H9 (cell line): ENCODE data around the gene CENPP. TPM values are rescaled to one million over a fixed set of nuclear protein-coding genes. Genes with fewer than 3 reads are reported as not detected.

Experiments
- DNase-seq: peaks from one replicate; pipeline ENCODE4 v3.0.0-alpha.2; 2017
- H2AFZ ChIP-seq: one replicate; pipeline ENCODE4 v1.6.1; 2013; ENCODE audit warnings: mild to moderate bottlenecking, low read length, control low read depth, moderate library complexity
- H2AK5ac ChIP-seq: 2 replicates; pipeline ENCODE4 v1.6.1; 2013; ENCODE audit warnings: low read length, control low read depth, mixed read lengths; ENCODE audit not compliant: insufficient read length
- H2BK120ac ChIP-seq: one replicate; pipeline ENCODE4 v1.6.1; 2013; ENCODE audit warnings: low read depth, mild to moderate bottlenecking, low read length, control low read depth, inconsistent platforms; ENCODE audit not compliant: poor library complexity, severe bottlenecking
- H2BK12ac ChIP-seq: 2 replicates; pipeline ENCODE4 v1.6.1; 2013; ENCODE audit warnings: low read length, control low read depth, mixed read lengths, low read depth; ENCODE audit not compliant: insufficient read length
- H2BK15ac ChIP-seq: 2 replicates; pipeline ENCODE4 v1.6.1; 2013; ENCODE audit warnings: low read depth, low read length, control low read depth
- H2BK20ac ChIP-seq: one replicate; pipeline ENCODE4 v1.6.1; 2013; ENCODE audit warnings: low read depth, mild to moderate bottlenecking, low read length, control low read depth, inconsistent platforms; ENCODE audit not compliant: poor library complexity, severe bottlenecking
- H2BK5ac ChIP-seq: 2 replicates; pipeline ENCODE4 v1.6.1; 2013; ENCODE audit warnings: low read length, control low read depth, mixed read lengths; ENCODE audit not compliant: insufficient read length
- H3K14ac ChIP-seq: 2 replicates; pipeline ENCODE4 v1.6.1; 2013; ENCODE audit warnings: low read length, control low read depth; ENCODE audit not compliant: insufficient read depth
- H3K18ac ChIP-seq: 2 replicates; pipeline ENCODE4 v1.6.1; 2013; ENCODE audit warnings: low read depth, mild to moderate bottlenecking, mixed read lengths, low read length, control low read depth; ENCODE audit not compliant: insufficient read length
- H3K23ac ChIP-seq: 2 replicates; pipeline ENCODE4 v1.6.1; 2013; ENCODE audit warnings: low read length, control low read depth, mixed read lengths, low read depth; ENCODE audit not compliant: insufficient read length
- H3K23me2 ChIP-seq: 2 replicates; pipeline ENCODE4 v1.6.1; 2013; ENCODE audit warnings: low read depth, mild to moderate bottlenecking, mixed read lengths, low read length, control low read depth; ENCODE audit not compliant: insufficient read length, poor library complexity, severe bottlenecking
- H3K27ac ChIP-seq: 2 replicates; pipeline ENCODE4 v1.5.1; 2013; ENCODE audit warnings: low read length, control low read depth, mixed read lengths, low read depth; ENCODE audit not compliant: insufficient read length
- H3K27me3 ChIP-seq: 2 replicates; pipeline ENCODE4 v1.6.1; 2013; ENCODE audit warnings: low read length, control low read depth, inconsistent platforms; ENCODE audit not compliant: insufficient read depth
- H3K4ac ChIP-seq: 2 replicates; pipeline ENCODE4 v1.6.1; 2013; ENCODE audit warnings: low read depth, mild to moderate bottlenecking, control low read depth, inconsistent platforms, low read length, moderate library complexity
- H3K4me1 ChIP-seq: 2 replicates; pipeline ENCODE4 v1.6.1; 2013; ENCODE audit warnings: low read length, control low read depth, inconsistent platforms; ENCODE audit not compliant: insufficient read depth
- H3K4me2 ChIP-seq: 2 replicates; pipeline ENCODE4 v1.6.1; 2013; ENCODE audit warnings: low read length, control low read depth, mixed read lengths; ENCODE audit not compliant: insufficient read length, insufficient read depth
- H3K56ac ChIP-seq: 2 replicates; pipeline ENCODE4 v1.6.1; 2013; ENCODE audit warnings: low read depth, mild to moderate bottlenecking, mixed read lengths, low read length, control low read depth; ENCODE audit not compliant: insufficient read length
- H3K79me1 ChIP-seq: 2 replicates; pipeline ENCODE4 v1.6.1; 2013; ENCODE audit warnings: low read depth, mild to moderate bottlenecking, moderate library complexity, low read length, control low read depth, inconsistent platforms; ENCODE audit not compliant: insufficient read depth, poor library complexity, severe bottlenecking
- H3K79me2 ChIP-seq: 2 replicates; pipeline ENCODE4 v1.6.1; 2013; ENCODE audit warnings: low read length, control low read depth, inconsistent platforms; ENCODE audit not compliant: insufficient read depth
- H3K9ac ChIP-seq: 2 replicates; pipeline ENCODE4 v1.6.1; 2013; ENCODE audit warnings: low read length, control low read depth, mixed read lengths; ENCODE audit not compliant: insufficient read length; ENCODE audit errors: extremely low read depth
- H3K9me3 ChIP-seq: one replicate; pipeline ENCODE4 v1.6.1; 2013; ENCODE audit warnings: low read depth, low read length, inconsistent platforms; ENCODE audit not compliant: control insufficient read depth
- H3T11ph ChIP-seq: one replicate; pipeline ENCODE4 v1.6.1; 2013; ENCODE audit warnings: mild to moderate bottlenecking, low read length, control low read depth, inconsistent platforms
- H4K20me1 ChIP-seq: one replicate; pipeline ENCODE4 v1.6.1; 2013; ENCODE audit not compliant: control insufficient read depth, insufficient read length, insufficient read depth
- H4K5ac ChIP-seq: 2 replicates; pipeline ENCODE4 v1.6.1; 2013; ENCODE audit warnings: low read depth, mild to moderate bottlenecking, mixed read lengths, low read length, control low read depth; ENCODE audit not compliant: insufficient read length
- H4K8ac ChIP-seq: replicated peaks from 2 replicates; pipeline ENCODE4 v1.6.1; 2013; ENCODE audit warnings: low read length, control low read depth, mixed read lengths, low read depth; ENCODE audit not compliant: insufficient read length
- H4K91ac ChIP-seq: 2 replicates; pipeline ENCODE4 v1.6.1; 2013; ENCODE audit warnings: low read depth, mild to moderate bottlenecking, moderate library complexity, mixed read lengths, low read length, control low read depth; ENCODE audit not compliant: insufficient read length
- H3K27ac Mint-ChIP-seq, 3 experiments: 2 replicates in 2 of 3; 3 replicates in 1 of 3; pipeline ENCODE4 v1.8.0; 2020 to 2021; ENCODE audit warnings: mixed read lengths in 3 of 3, mild to moderate bottlenecking in 1 of 3, moderate library complexity in 1 of 3
- H3K27me3 Mint-ChIP-seq: 2 replicates; pipeline ENCODE4 v1.8.0; 2021; ENCODE audit warnings: low read depth, mild to moderate bottlenecking, moderate library complexity, mixed read lengths
- H3K36me3 Mint-ChIP-seq, 3 experiments: 2 replicates in 2 of 3; 3 replicates in 1 of 3; pipeline ENCODE4 v1.8.0; 2020 to 2021; ENCODE audit warnings: low read depth in 3 of 3, mixed read lengths in 3 of 3; ENCODE audit not compliant: insufficient read depth in 1 of 3
- H3K4me1 Mint-ChIP-seq, 2 experiments: 2 replicates each; pipeline ENCODE4 v1.8.0; 2020; ENCODE audit warnings: mixed read lengths in 2 of 2
- H3K4me3 Mint-ChIP-seq, 2 experiments: 2 replicates in 1 of 2; 3 replicates in 1 of 2; pipeline ENCODE4 v1.8.0; 2020 to 2021; ENCODE audit warnings: mild to moderate bottlenecking in 2 of 2, mixed read lengths in 2 of 2, moderate library complexity in 1 of 2
- H3K9me3 Mint-ChIP-seq, 2 experiments: 2 replicates in 1 of 2; 3 replicates in 1 of 2; pipeline ENCODE4 v1.8.0; 2020; ENCODE audit warnings: mild to moderate bottlenecking in 2 of 2, mixed read lengths in 2 of 2, moderate library complexity in 1 of 2
- WGBS: extraction: QIAGEN DNeasy Blood & Tissue Kit; methylation state at CpG from one replicate; pipeline ENCODE4 v1.1.7; 2013; ENCODE audit warnings: missing lambda C conversion rate, low lambda C conversion rate, mixed read lengths; ENCODE audit not compliant: insufficient read length; ENCODE audit errors: extremely low coverage; 5-methylcytosine and 5-hydroxymethylcytosine counted together
- total RNA-seq: library from RNA; stranded (reverse); gene quantifications from 2 replicates; pipeline ENCODE4 v1.2.1, GENCODE V29; 2021
- TF ChIP-seq, protein P1 (sequence below): fragments of 200-600 bp; sonication (generic); conservative IDR thresholded peaks from 3 replicates; pipeline ENCODE4 v1.8.0; 2021; ENCODE audit warnings: antibody characterized with exemption, mild to moderate bottlenecking

Gene CENPP
- total RNA-seq, 1 experiment from 2014 or later, result 9.1 TPM

DNA sequence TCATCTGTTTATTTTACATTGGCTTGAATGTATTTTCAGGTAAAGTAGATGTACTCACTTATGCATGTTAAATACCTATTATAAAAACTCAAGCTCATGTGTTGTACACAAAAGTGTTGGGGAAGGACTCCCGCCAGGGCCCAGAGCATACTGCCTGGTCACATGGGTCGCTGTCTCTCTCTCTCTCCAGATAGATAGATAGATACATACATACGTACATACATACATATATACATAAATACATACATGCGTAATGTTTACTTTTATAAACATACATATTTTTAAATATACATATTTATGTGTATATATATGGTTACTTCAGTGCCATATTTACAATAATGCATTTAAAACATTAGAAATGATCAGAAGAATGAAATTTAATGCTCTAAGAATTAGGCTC is 131.8 kb downstream of the CENPP start:
- no peak overlapping the region for H3K4ac ChIP-seq
- no peak overlapping the region for H3K23ac ChIP-seq
- no peaks in the 10 kb centered on the region for H4K20me1 ChIP-seq
- WGBS, result no CpG with 5 or more reads among the region's 4 CpGs
- no peak overlapping the region for H2BK20ac ChIP-seq
- Mint-ChIP-seq H3K4me1 (peaks cover 0 to 2% of the 10 kb centered on the region in 2 experiments; a peak in 1 of 4 replicates), H3K27me3 (no peaks in the 10 kb centered on the region), H3K9me3 (no peaks in the 10 kb centered on the region), H3K27ac (no peak overlapping the region), H3K4me3 (no peak overlapping the region), H3K36me3 (no peaks in the 10 kb centered on the region)
- no peak overlapping the region for H4K8ac ChIP-seq
- DNase-seq, result no peak
- H2AK5ac ChIP-seq, result no peak overlapping the region
- H4K5ac ChIP-seq, result no peak overlapping the region
- no peak overlapping the region for H3K27ac ChIP-seq
- no peaks in the 10 kb centered on the region for H3K4me1 ChIP-seq
- no peaks in the 10 kb centered on the region for H3K23me2 ChIP-seq
- no peaks in the 10 kb centered on the region for H3K9me3 ChIP-seq
- no peaks in the 10 kb centered on the region for H3K27me3 ChIP-seq
- H2AFZ ChIP-seq, result no peak overlapping the region
- H3T11ph ChIP-seq, result no peak overlapping the region
- no peak overlapping the region for H2BK15ac ChIP-seq
- H2BK5ac ChIP-seq, result no peak overlapping the region
- H3K4me2 ChIP-seq, result no peak overlapping the region
- H3K79me1 ChIP-seq, result no peaks in the 10 kb centered on the region
- TF ChIP-seq, protein P1, sequence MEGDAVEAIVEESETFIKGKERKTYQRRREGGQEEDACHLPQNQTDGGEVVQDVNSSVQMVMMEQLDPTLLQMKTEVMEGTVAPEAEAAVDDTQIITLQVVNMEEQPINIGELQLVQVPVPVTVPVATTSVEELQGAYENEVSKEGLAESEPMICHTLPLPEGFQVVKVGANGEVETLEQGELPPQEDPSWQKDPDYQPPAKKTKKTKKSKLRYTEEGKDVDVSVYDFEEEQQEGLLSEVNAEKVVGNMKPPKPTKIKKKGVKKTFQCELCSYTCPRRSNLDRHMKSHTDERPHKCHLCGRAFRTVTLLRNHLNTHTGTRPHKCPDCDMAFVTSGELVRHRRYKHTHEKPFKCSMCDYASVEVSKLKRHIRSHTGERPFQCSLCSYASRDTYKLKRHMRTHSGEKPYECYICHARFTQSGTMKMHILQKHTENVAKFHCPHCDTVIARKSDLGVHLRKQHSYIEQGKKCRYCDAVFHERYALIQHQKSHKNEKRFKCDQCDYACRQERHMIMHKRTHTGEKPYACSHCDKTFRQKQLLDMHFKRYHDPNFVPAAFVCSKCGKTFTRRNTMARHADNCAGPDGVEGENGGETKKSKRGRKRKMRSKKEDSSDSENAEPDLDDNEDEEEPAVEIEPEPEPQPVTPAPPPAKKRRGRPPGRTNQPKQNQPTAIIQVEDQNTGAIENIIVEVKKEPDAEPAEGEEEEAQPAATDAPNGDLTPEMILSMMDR, result no peak
- H3K18ac ChIP-seq, result no peak overlapping the region
- no peak overlapping the region for H3K14ac ChIP-seq
- no peak overlapping the region for H3K9ac ChIP-seq
- H2BK12ac ChIP-seq, result no peak overlapping the region
- H3K79me2 ChIP-seq, result no peaks in the 10 kb centered on the region
- no peak overlapping the region for H2BK120ac ChIP-seq
- no peak overlapping the region for H3K56ac ChIP-seq
- no peak overlapping the region for H4K91ac ChIP-seq
